SK-MEL-5 (cell line): ENCODE results near the gene ARHGEF25. TPM values are rescaled to one million over a fixed set of nuclear protein-coding genes. Genes with fewer than 3 reads are reported as not detected.

Source experiments
- DNase-seq: peaks from one replicate; pipeline ENCODE4 v3.0.0-alpha.2; 2016; ENCODE audit warnings: low read depth, low spot score
- in situ Hi-C: cut with HindIII; loops from 2 replicates; pipeline ENCODE4 v1.10.0; 2016; ENCODE audit warnings: low sequenced_read_pairs, high pct_unique_total_duplicates, low pct_unique_long_range_greater_than_20kb
- total RNA-seq: library from RNA; depleted of rRNA; stranded (reverse); fragments of >200 nt; shearing (Covaris generic); gene quantifications from 2 replicates; pipeline ENCODE4 v1.2.3, GENCODE V29; 2014

ARHGEF25 gene
- total RNA-seq, 1 experiment from 2014 or later, result 13.2 TPM

DNA sequence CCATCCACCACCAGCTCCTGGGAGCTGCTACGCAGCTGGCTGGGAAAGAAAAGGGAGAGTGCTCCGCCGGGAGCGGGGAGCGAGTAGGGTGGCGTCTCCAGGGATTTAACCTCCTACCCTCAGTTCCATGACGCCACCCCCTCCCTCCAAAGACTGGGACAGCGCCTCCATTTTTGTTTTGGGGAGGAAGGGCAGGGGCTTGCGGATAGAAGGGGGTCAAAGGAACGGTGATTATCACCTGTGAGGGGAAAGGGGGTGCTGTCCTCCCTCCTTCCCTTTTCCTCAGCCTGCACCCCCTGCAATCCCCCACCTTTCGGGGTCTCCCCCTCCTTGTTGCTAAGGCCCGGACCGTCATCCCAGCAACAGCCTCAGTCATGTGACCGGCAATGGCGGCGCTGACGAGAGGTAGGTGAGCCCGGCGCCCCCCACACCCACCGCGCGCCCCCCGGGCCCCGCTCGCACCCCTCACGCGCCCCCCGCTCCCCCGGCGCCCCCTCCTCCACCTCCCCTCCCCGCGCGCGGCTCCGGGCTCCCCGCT is 6.7 kb upstream of the ARHGEF25 start, which contains the start of gene DTX3:
Gene DTX3 (plus strand): TSS at position 371 of the 538 bp plus-strand sequence. CDS start 1,694 bp downstream, outside the sequence.
- DNase-seq, result peak; percentile 19
- in situ Hi-C loops, result no loop called here

- peak; percentile 51 for DNase-seq
- in situ Hi-C loops, result no loop called here
Measured at GRCh38 chr12:57604992-57605810, 6.0 kb upstream of the ARHGEF25 start.

- DNase-seq, result no peak
- in situ Hi-C loops, result no loop called here
Measured at GRCh38 chr12:57605811-57606311, 5.4 kb upstream of the ARHGEF25 start.

DNA sequence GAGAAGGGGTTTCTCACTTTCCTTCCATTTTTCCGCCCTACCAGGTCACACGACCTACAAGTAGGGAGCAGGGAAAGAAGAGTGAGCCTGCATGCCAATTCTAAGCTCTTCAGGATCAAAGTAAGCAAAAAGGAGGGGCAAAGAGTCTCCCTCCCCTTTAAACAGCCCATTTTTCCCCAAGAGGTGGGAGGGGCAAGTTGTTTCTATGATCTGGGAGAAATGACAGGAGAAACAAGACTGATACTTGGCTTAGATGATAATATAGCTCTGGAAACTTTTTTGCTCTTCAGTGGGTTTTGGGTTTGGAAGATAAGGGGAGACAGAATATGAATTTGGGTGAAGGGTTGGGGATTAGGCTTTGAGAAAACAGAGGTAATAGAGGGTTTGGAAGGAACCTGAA is 4.8 kb upstream of the ARHGEF25 start:
- no peak for DNase-seq
- in situ Hi-C loops, result no loop called here

DNA sequence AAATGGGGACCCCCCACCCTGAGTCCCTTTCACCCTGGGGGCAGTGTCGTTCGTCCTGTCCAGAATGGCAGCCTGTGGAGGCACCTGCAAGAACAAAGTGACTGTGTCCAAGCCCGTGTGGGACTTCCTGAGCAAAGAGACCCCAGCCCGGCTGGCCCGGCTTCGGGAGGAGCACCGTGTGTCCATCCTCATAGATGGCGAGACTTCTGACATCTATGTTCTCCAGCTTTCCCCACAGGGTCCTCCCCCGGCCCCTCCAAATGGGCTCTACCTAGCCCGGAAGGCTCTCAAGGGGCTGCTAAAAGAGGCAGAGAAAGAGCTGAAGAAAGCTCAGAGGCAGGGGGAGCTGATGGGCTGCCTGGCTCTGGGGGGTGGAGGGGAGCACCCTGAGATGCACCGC is 4.4 kb upstream of the ARHGEF25 start:
- no peak for DNase-seq
- in situ Hi-C loops, result no loop called here

GRCh38 chr12:57607958-57608663 is 3.1 kb upstream of the ARHGEF25 start:
- DNase-seq, result no peak
- in situ Hi-C loops, result no loop called here

GRCh38 chr12:57609101-57609780 is 2.0 kb upstream of the ARHGEF25 start:
- DNase-seq, result no peak
- in situ Hi-C loops, result no loop called here

DNA sequence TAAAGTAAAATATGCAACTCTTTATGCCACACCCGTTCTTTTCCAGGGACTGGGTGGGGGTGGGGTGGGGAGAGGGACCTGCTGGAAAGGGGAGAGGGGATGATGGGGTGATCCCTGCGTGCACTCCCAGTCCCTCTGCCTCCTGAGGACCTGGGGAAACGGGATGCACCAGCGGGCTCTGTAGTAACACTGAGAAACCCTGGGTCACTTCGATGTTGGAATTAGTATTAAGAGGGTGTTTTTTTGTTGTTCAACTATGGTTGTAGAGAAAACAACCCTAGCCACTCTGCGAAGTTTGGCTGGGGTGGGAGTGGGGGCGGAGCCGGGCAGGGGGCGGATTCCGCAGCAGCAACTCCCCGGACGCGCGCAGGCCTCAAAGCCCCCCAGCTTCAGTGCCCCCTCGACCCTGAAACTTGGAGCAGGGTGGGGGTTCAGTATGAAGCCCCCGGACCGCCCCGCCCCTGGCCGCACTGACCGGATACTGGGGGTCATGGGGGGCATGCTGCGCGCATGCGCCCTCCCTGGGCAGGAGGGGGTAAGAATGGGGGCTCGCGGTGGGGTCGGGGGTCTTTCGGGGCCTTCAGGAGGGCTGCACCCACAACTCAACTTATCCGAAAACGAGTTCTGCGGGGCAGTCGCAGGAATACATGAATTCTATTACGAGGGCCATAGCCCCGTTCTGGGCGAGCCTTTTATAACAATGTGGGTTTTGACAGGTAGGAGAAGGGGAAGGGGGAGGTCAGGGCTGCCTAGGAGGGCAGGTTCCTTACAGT is 1.3 kb upstream of the ARHGEF25 start:
- no peak for DNase-seq
- in situ Hi-C loops, result no loop called here

GRCh38 chr12:57610554-57611107 is 604 bp upstream of the ARHGEF25 start:
- no peak for DNase-seq
- in situ Hi-C loops, result no loop called here

GRCh38 chr12:57611827-57612710 is 834 bp downstream of the ARHGEF25 start:
- in situ Hi-C loops, result no loop called here
- DNase-seq, result no peak

- in situ Hi-C loops, result no loop called here
- DNase-seq, result no peak
Measured at GRCh38 chr12:57612711-57613426, 1.6 kb downstream of the ARHGEF25 start.

- no peak for DNase-seq
- in situ Hi-C loops, result no loop called here
Measured at GRCh38 chr12:57613427-57614109, 2.3 kb downstream of the ARHGEF25 start.

DNA sequence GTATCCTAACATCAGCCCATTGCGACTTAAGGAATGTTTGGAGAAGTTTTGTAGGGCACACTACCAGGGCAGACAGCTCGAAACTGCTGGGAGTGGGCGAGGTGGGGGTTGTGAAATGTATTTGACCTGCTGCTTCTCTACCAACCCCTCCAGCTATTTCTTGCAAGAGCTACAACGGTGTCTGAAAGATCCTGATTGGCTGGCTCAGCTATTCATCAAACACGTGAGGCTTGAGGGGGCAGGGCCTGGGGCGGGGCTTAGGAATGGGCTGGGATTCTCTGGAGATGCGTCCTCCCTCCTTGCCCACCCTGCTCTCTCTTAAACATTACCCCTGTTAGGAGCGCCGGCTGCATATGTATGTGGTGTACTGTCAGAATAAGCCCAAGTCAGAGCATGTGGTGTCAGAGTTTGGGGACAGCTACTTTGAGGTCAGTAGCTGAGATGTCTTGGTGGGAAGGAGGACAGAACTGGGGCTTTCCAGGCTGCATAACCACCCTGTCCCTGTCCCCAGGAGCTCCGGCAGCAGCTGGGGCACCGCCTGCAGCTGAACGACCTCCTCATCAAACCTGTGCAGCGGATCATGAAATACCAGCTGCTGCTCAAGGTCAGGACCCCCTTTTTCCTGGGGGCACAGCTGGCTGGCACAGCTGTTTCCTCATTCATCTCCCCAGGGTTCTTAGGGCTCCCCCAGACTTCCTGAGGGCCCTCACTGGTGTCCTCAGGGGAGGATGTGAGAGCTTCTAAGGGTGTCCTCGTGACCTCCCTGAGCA is 3.1 kb downstream of the ARHGEF25 start:
- peak; percentile 56 for DNase-seq
- in situ Hi-C loops, result no loop called here

DNA sequence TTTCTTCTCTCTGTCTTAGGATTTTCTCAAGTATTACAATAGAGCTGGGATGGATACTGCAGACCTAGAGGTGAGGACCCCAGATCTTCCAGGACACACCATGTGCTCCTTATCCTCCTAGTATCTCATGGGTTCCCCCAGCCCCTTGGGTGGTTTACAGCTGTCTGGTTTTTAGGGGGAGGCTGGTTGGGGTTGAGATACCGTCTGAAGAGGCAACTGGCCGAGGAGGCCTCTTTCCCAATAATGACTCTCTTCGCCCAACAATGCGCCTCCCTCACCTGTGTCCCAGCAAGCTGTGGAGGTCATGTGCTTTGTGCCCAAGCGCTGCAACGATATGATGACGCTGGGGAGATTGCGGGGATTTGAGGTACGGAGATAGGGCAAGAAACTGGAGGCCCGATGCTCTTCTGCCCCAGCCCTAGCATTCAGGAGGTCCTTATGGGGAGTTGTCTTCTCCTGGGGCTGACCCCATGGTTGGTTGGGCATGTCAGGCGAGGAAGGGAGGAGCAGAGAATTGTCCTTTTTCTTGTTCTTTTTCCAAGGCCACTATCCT is 3.8 kb downstream of the ARHGEF25 start:
- in situ Hi-C loops, result no loop called here
- no peak for DNase-seq
